Measurements from ENCODE around the gene ING5.
"Not testable (repeated sequence)": the region's sequence is repeated elsewhere in the genome, so short reads cannot be mapped to it uniquely, and the experiment has no call there.

The ING5 gene

GRCh38 chr2:241738040-241738686 lies 36.3 kb downstream of the ING5 start:
- TF ChIP-seq CTCF (IDR thresholded peaks at IDR 0.05; ENCODE audit: control insufficient read depth, extremely low read depth, insufficient read depth), result no peak
- no peak overlapping the region for H3K4me3 ChIP-seq (ENCODE audit: low read depth, low read length)
- no peak for DNase-seq (ENCODE audit: low read depth)

GRCh38 chr2:241739177-241739576 lies 37.3 kb downstream of the ING5 start:
- H3K4me3 ChIP-seq (ENCODE audit: low read depth, low read length), result no peak overlapping the region
- TF ChIP-seq CTCF (IDR thresholded peaks at IDR 0.05; ENCODE audit: control insufficient read depth, extremely low read depth, insufficient read depth), result no peak
- no peak for DNase-seq (ENCODE audit: low read depth)

GRCh38 chr2:241739651-241740050 lies 37.8 kb downstream of the ING5 start:
- DNase-seq (ENCODE audit: low read depth), result no peak
- TF ChIP-seq CTCF (IDR thresholded peaks at IDR 0.05; ENCODE audit: control insufficient read depth, extremely low read depth, insufficient read depth), result no peak
- no peak overlapping the region for H3K4me3 ChIP-seq (ENCODE audit: low read depth, low read length)

GRCh38 chr2:241741016-241741415 lies 39.2 kb downstream of the ING5 start:
- no peak for TF ChIP-seq CTCF (IDR thresholded peaks at IDR 0.05; ENCODE audit: control insufficient read depth, extremely low read depth, insufficient read depth)
- no peak overlapping the region for H3K4me3 ChIP-seq (ENCODE audit: low read depth, low read length)
- no peak for DNase-seq (ENCODE audit: low read depth)

GRCh38 chr2:241742320-241742939 lies 40.6 kb downstream of the ING5 start:
- TF ChIP-seq CTCF (IDR thresholded peaks at IDR 0.05; ENCODE audit: control insufficient read depth, extremely low read depth, insufficient read depth), result no peak
- H3K4me3 ChIP-seq (ENCODE audit: low read depth, low read length), result no peak overlapping the region
- no peak for DNase-seq (ENCODE audit: low read depth)

- not testable (repeated sequence) for H3K4me3 ChIP-seq (ENCODE audit: low read depth, low read length); DNase-seq (ENCODE audit: low read depth)
These were observed 41.2 kb downstream of the ING5 start for GRCh38 chr2:241743008-241743407.

- TF ChIP-seq CTCF (IDR thresholded peaks at IDR 0.05; ENCODE audit: control insufficient read depth, extremely low read depth, insufficient read depth), result no peak
- DNase-seq (ENCODE audit: low read depth), result no peak
- H3K4me3 ChIP-seq (ENCODE audit: low read depth, low read length), result no peak overlapping the region
These were observed 41.8 kb downstream of the ING5 start for GRCh38 chr2:241743620-241744019.
